ENCODE data around the gene NCR3LG1. TPM values are rescaled to one million over a fixed set of nuclear protein-coding genes. Genes with fewer than 3 reads are reported as not detected.

The NCR3LG1 gene
- total RNA-seq, 1 experiment from 2014 or later, result 1.1 TPM

DNA sequence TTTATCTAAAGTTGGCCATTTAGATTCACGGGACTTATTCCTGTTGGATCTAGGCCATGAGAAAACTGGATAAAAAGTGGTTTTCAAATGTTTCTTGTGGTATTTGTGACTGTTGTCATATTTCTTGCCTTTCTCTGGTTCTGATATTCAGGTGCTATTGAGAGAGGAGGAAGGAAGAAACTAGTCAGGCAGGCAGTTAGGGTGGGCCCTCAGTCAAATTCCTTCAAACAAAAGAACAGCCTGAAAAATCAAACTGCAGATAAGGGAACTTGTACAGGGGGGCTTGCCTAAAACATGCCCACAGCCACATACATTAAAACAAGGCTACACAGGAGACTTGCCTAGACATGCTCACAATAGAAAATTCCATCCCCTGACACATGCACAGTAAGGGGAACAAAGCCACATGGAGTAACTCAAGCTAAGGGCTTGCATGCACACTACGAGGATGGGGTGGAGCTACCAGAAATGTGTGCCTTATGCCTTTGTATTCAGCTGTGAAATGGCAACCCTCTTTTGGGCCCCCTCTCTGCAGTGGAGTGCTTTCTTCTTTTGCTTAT lies 18.2 kb downstream of the NCR3LG1 start:
- no peak for DNase-seq (ENCODE audit: low read depth)

- peak; percentile 15 for DNase-seq (ENCODE audit: low read depth)
These were observed 20.0 kb downstream of the NCR3LG1 start for GRCh38 chr11:17371614-17372013.

DNA sequence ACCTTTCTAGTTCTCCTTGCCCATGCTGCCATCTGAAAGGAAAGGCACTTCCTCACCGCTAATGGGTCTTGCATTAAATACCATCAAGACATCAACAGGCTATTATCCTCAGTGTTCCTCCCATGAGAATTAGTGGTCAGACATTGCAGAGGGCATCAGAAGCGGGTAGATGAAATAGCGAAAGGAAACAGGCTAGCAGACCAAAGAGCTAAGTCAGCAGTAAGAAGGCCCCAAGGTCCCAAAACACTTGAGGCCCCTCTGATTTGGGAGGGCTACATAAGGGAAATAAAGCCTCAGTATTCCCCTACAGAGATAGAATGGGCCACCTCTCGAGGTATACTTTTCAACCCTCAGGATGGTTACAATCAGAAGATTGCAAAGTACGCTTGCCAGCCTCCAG lies 23.9 kb downstream of the NCR3LG1 start:
- DNase-seq (ENCODE audit: low read depth), result no peak

DNA sequence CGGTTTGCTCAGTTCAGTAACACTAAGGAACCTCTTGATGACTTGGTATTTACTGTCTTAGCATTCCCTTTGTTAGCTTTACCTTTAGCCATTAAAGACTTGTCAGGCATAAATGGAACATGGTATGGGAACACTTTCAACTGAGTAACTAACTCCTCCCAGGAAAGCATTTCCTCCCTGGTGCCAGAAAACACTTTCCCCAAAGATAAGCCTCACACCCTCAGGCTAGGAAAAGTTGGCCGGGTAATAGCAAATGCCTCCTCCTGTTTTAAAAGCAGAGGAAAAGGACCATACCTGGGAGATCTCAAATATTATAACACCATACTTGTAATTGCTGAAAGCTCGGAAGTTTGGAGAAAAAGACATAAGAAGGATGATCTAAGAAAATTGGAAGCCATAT lies 24.9 kb downstream of the NCR3LG1 start:
- no peak for DNase-seq (ENCODE audit: low read depth)

GRCh38 chr11:17378655-17379054 lies 27.1 kb downstream of the NCR3LG1 start:
- no peak for DNase-seq (ENCODE audit: low read depth)

DNA sequence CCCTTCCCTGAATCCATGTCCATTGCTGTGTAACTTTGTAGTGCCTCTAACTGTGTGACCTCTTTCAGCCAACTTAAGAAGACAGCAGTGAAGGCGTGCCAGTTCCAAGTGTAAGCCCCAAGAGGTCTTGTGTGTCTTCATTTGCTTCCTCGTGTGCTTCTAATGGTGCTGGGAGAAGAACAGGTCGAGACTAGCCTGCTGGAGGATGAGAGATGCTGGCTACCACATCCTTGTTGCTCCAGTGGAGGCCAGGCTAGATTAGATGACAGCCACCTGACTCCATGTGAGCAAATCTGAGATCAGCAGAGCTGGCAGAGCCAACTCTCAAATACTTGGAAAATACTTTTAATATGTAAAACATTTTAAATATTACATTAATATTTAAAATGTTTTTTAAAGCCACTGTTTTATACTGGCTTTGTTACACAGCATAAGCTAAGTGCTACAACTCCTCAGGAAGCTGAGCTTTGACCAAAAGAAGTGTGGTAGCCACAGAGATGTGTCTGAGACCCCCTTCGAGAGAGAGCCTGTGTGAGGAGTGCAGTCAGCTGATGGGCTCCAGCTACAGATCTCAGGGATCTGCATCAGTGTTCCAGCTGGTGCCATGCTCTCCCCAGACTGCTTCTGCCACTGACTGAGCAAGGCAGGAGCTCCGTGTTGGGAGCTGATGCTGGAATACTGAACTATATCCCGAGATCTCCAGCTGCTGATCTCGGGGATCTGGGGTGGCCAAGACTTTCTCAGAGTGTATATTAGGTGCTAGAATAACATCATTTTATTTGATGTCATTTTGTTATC lies 28.0 kb downstream of the NCR3LG1 start:
- no peak for DNase-seq (ENCODE audit: low read depth)

- no peak for DNase-seq (ENCODE audit: low read depth)
These were observed 29.6 kb downstream of the NCR3LG1 start for GRCh38 chr11:17381156-17381555.

DNA sequence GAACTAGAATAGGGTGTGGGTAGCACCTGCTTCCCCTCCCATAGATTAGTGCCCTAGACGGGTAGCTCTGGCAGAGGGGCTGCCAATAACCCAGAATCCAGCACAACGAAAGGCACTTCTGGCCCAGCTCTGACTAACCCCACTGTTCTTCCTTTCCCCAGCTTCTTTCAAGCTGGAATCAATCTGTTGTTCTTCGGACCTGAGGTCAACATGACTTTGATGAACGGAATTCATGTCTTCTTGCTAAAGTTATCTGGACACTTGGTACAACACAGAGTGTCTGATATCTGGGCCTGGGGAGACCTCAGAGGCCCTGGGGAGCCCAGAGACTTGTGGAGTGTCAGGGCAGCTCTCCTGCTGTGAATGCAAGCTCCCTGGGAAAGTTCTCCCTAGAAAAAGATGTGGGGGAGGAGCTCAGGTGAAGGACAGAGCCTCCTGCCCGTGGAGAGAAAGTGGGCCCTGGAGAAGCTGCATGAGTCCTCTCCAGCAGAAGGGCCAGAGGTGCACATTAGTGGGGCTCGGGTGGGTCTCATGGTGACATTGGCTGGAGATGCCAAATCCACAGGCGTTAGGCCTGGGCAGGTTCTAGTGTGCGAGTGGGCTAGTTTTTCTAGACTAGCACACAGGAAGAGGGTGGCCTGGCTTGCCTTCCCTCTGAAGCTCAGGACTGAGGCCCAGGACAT lies 30.6 kb downstream of the NCR3LG1 start:
- DNase-seq (ENCODE audit: low read depth), result no peak

- DNase-seq (ENCODE audit: low read depth), result no peak
These were observed 31.9 kb downstream of the NCR3LG1 start for GRCh38 chr11:17383461-17383860.

- peak; percentile 65 for DNase-seq (ENCODE audit: low read depth)
These were observed 32.5 kb downstream of the NCR3LG1 start for GRCh38 chr11:17384002-17384511.

GRCh38 chr11:17385492-17385891 lies 33.9 kb downstream of the NCR3LG1 start:
- no peak for DNase-seq (ENCODE audit: low read depth)

DNA sequence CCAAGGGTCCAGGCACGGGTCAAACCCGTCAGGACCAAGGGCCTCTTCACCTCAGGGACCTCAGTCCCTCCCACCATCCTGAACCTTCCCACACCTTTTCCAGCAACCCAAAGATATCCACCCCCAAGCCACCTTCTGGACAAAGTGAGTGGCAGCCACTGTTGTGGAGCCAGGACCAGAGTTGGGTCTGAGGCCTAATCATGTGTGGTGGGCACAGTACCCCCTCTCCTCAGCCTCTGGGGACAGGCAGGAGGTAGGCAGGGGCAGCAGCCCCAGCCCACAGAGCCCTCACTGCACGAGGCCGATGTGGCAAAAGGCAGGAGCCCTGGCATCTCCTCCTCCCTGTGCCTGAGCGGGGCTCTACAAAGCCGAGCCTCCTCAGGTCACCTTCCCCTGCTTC lies 34.3 kb downstream of the NCR3LG1 start:
- no peak for DNase-seq (ENCODE audit: low read depth)

DNA sequence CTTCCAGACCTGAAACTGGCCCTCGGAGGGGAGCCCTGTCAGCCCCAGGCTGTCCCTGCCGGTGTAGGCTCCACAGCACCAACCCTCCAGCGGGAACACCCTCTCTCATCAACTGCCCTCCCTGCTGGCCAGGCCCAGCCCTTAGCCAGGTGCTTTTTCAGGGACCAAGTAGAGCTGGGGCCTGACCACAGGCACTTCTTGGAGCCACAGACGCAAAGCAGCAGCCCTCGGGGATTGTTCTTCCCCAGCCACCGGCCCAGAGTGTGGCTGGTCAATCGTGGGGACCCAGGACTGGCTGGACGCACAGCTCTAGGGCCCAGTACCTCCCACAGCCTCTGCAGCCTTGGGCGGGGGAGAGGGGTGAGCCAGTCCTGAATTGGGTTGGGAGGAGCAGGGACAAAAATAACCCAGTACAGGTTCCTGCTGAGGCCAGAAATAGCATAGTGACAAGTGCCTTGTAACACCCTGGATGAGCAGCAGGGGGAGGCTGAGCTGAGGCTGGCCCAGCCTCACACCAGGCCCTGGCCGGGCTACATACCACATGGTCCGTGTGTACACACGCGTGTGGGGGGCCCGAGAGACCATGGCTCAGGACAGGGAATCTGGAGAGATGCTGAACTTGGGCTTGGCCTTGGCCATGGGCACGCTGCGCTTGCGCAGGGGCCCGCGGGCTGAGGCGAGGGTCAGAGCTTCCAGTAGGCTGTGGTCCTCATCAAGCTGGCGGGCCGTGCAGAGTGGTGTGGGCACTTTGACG lies 34.9 kb downstream of the NCR3LG1 start:
- peak; percentile 12 for DNase-seq (ENCODE audit: low read depth)

DNA sequence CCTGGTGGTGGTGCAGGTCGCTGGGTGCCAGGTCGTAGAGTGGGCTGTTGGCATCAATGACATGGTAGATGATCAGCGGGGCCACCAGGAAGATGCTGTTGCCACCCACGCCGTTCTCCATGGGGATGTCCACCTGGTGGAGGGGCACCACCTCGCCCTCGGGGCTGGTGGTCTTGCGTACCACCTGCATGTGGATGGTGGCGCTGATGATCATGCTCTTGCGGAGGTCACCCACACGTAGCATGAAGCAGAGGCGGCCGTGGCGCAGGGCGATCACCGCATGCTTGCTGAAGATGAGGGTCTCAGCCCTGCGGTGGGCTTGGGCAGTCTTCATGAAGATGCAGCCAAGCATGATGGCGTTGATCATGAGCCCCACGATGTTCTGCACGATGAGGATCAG lies 35.7 kb downstream of the NCR3LG1 start:
- no peak for DNase-seq (ENCODE audit: low read depth)

DNA sequence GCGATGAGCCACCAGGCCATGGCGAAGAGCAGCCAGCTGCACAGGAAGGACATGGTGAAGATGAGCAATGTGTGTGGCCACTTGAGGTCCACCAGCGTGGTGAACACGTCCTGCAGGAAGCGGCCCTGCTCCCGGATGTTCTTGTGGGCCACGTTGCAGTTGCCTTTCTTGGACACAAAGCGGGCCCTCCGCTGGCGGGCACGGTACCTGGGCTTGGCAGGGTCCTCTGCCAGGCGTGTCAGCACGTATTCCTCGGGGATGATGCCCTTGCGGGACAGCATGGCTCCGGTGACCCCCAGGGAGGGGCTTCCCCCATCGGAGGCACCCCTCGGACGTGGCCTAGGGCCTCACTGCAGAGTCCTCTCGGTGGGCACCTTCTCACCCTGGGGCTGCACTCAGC lies 36.2 kb downstream of the NCR3LG1 start:
- no peak for DNase-seq (ENCODE audit: low read depth)

DNA sequence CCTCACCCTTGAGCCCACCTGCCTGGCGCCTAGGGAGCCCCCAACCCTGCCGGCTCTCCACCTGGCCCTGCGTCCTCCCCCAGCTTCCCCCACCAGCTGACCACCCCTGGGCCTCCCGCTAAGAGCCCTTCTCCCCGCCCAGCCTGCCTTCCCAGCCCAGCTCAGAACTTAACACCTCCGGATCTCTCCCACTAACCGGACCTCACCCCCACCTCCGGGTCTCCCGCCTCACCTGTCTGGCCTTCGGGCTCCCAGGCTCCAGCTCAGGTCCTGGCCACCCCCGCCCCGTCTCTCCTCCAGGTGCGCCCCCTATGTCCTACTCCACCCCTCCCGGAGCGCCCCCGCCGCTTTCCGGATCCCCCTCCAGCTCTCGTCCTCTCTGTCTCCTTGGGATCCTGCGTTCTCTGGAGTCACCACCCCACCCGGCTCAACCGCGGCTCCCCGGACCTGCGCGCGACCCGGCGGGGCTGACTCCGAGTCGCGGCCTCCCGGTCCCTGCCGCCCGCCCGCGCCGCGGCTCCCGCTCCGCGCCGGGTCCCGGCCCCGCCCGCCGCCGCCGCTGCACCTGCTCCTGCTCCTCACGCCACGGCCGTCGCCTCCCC lies 37.1 kb downstream of the NCR3LG1 start, which contains the start of gene KCNJ11:
Gene KCNJ11, minus strand, starts transcription at position 51 of the 602 bp plus-strand sequence. CDS start 568 bp downstream, outside the sequence.
- DNase-seq (ENCODE audit: low read depth), result no peak

DNA sequence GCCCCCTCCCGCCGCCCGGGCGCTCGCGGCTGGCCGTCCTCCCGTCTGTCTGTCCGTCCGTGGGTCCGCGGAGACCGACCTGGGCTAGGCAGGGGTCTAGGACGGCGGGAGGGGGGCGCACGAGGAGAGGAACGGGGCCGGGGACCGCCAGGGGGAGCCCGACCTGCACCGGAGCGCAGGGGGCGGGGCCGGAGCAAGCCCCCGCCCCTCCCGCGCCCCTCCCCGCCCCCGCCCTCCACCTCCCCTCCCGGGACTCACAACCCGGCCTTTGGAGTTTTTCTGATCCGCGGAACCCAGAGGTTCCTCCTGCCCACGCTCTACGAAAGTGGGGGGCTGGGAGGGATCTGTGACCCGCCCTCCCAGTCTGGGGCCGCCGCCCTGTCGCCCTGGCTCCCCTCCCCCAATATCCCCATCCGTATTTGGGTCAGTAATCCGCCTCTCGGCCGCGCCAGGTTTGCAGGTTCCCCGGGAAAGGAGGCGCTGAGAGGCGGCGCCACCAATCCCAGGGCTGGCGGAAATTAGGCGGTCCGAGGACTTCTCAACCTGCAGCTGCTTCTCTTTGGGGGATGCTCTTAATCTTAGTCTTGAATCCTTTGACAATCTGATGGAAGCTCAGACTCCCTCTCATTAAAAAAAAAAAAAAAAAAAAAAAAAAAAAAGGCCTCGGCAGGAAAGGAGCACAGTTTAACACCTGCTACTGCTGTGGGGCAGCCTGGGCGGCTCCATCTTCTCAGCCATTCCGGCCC lies 37.8 kb downstream of the NCR3LG1 start:
- DNase-seq (ENCODE audit: low read depth), result no peak

- no peak for DNase-seq (ENCODE audit: low read depth)
These were observed 38.5 kb downstream of the NCR3LG1 start for GRCh38 chr11:17389957-17390649.

- DNase-seq (ENCODE audit: low read depth), result no peak
These were observed 40.1 kb downstream of the NCR3LG1 start for GRCh38 chr11:17391493-17392355.
